Naive B cell (primary cell): Measurements from ENCODE around the gene RAD51B. TPM values are rescaled to one million over a fixed set of nuclear protein-coding genes. Genes with fewer than 3 reads are reported as not detected.

ENCODE experiments used
- ATAC-seq, 2 donors: fragments of 150-1000 bp; cut with Tn5 transposase; 2 replicates each; pipeline ENCODE4 v1.10.0; 2021; ENCODE audit warnings: low read depth in 2 of 2, mild to moderate bottlenecking in 2 of 2, moderate library complexity in 2 of 2
- DNase-seq: peaks from one replicate; pipeline ENCODE4 v3.0.0; 2022
- H3K27ac Mint-ChIP-seq, 6 donors: one replicate each; pipeline ENCODE4 v1.8.0; 2020 to 2022; ENCODE audit warnings: mild to moderate bottlenecking in 6 of 6, mixed read lengths in 6 of 6, moderate library complexity in 5 of 6, inconsistent platforms in 2 of 6
- H3K27me3 Mint-ChIP-seq, 3 donors: one replicate each; pipeline ENCODE4 v1.8.0; 2021 to 2022; ENCODE audit warnings: mixed read lengths in 3 of 3, mild to moderate bottlenecking in 1 of 3
- H3K36me3 Mint-ChIP-seq, 2 donors: one replicate each; pipeline ENCODE4 v1.8.0; 2020 to 2022; ENCODE audit warnings: mixed read lengths in 2 of 2, inconsistent platforms in 1 of 2, mild to moderate bottlenecking in 1 of 2
- H3K4me1 Mint-ChIP-seq, 3 donors: one replicate each; pipeline ENCODE4 v1.8.0; 2020 to 2022; ENCODE audit warnings: mixed read lengths in 3 of 3, inconsistent platforms in 1 of 3, mild to moderate bottlenecking in 1 of 3, moderate library complexity in 1 of 3
- H3K4me3 Mint-ChIP-seq, 8 donors: one replicate each; pipeline ENCODE4 v1.8.0; 2020 to 2022; ENCODE audit warnings: mild to moderate bottlenecking in 8 of 8, mixed read lengths in 8 of 8, moderate library complexity in 8 of 8, inconsistent platforms in 2 of 8
- H3K9me3 Mint-ChIP-seq, 7 donors: one replicate each; pipeline ENCODE4 v1.8.0; 2020 to 2022; ENCODE audit warnings: mixed read lengths in 7 of 7, mild to moderate bottlenecking in 5 of 7, inconsistent platforms in 2 of 7, moderate library complexity in 1 of 7
- polyA plus RNA-seq, 6 donors: library from polyadenylated mRNA; unstranded; fragments of 300-500 nt; fragmentation: Illumina TruSeq; gene quantifications; one replicate each; pipeline ENCODE4 v1.2.3, GENCODE V29; 2021; ENCODE audit warnings: low read depth in 6 of 6

RAD51B gene
- polyA plus RNA-seq, 6 donors from 2014 or later, result 27.4 to 37.2 (median 31.8) TPM

DNA sequence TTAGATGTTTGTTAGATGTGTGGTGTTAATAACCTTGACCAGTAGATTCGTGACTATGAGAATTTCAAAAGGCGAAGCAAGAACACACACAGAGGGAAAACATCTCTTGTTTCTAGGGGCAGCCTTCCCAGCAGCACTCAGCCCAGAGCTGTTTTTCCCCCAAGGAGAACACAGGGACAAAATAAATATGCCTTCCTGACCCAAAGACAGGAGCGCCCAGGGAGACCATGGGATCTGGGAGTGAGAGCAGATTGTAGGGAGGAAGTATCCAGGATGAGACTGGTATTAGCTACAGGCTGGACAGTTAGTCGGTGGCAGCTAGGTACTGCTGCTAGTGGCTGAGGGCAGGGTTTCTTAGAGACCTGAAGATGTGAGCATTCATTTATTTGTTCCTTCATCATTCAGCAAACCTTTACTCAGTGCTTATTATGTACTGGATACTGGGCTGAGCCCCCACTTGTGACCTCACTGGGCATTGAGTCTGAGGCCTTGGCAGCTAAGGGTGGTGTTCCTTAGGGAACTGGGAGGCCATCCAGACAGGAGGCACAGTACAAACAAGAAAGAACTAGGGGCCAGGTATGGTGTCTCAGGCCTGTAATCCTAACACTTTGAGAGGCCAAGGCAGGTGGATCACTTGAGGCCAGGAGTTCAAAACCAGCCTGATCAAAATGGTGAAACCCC is 503.5 kb downstream of the RAD51B start:
- peaks cover 0 to 4% of the 10 kb centered on the region in 2 donors for H3K36me3 Mint-ChIP-seq
- peak overlapping the region in 1 of 8 donors; percentile 44 for H3K4me3 Mint-ChIP-seq
- peak overlapping the region; percentile 2 to 76 (median 62) for H3K27ac Mint-ChIP-seq
- H3K9me3 Mint-ChIP-seq, result no peaks in the 10 kb centered on the region
- DNase-seq (no peak), ATAC-seq (no peak)
- H3K4me1 Mint-ChIP-seq, result peaks cover 60 to 83% (median 60%) of the 10 kb centered on the region in 3 donors
- no peaks in the 10 kb centered on the region for H3K27me3 Mint-ChIP-seq

DNA sequence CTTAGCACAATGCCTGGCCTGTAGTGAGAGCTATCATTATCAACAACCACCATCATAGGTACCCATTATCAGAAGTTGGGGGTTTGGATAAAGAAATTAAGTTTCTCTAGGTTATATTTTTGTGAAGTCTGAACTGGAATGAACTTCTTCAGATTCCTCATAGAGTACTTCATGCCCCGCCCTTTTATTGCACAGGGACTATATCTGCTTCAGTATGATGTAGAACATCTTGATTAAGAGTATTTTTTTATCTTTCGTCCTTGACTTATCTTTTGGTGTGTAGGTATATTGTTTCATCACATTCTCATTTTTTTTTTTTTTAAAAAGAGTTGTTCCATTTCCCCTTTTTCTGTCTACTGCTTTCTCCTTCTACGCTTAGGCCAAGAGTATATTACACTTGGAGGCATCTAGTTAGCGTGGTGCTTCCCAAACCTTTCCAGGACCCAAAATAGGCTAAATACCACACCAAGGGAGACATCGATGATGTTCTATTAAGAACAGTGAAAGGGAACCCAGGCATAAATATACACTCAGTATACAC is 505.8 kb downstream of the RAD51B start:
- H3K4me3 Mint-ChIP-seq, result peak overlapping the region in 6 of 8 donors; percentile 2 to 79 (median 21)
- DNase-seq (peak; percentile 40), ATAC-seq (peak; percentile 73 to 74)
- H3K9me3 Mint-ChIP-seq, result no peaks in the 10 kb centered on the region
- H3K27me3 Mint-ChIP-seq, result no peaks in the 10 kb centered on the region
- H3K27ac Mint-ChIP-seq, result peak overlapping the region; percentile 41 to 84 (median 70)
- H3K4me1 Mint-ChIP-seq, result peaks cover 52 to 68% (median 54%) of the 10 kb centered on the region in 3 donors
- no peaks in the 10 kb centered on the region for H3K36me3 Mint-ChIP-seq

DNA sequence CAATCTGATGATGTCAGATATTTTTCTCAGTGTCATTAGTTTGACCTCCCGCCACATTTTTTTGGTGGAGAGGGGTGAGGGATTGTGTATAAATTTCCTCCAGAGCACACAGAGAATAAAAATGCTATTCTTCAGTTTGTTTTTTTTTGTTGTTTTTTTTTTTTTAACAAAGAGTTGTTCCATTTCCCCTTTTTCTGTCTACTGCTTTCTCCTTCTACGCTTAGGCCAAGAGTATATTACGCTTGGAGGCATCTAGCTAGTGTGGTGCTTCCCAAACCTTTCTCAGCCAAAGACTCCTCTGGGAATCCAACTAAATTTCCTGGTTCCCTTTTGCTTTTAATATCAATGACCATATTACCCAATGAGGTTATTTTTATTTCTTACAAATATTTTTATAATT is 507.7 kb downstream of the RAD51B start:
- H3K27me3 Mint-ChIP-seq, result no peaks in the 10 kb centered on the region
- DNase-seq (peak; percentile 44), ATAC-seq (peak; percentile 80 to 82)
- peak overlapping the region; percentile 54 to 93 (median 73) for H3K27ac Mint-ChIP-seq
- peak overlapping the region in 6 of 8 donors; percentile 24 to 74 (median 66) for H3K4me3 Mint-ChIP-seq
- no peaks in the 10 kb centered on the region for H3K9me3 Mint-ChIP-seq
- no peaks in the 10 kb centered on the region for H3K36me3 Mint-ChIP-seq
- peaks cover 44 to 62% (median 54%) of the 10 kb centered on the region in 3 donors for H3K4me1 Mint-ChIP-seq

DNA sequence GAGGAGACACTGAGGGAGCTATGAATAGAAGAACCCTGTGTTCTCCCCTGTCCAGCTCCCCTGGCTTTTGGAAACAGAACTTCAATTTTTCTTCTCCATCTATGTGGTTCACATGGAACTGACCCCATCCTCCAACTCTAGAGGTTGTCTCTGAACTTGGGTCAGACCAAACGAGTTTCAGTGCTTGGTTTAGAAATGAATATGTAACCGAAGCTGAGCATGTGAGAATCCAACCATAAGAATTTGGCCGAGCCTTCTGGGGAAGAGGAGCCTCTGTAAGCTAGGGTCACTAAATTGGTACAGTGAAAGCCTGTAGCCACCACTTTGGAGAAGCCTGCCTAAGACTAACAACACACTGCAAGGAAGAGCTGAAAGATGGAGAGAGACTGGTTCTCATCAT is 508.9 kb downstream of the RAD51B start:
- H3K4me3 Mint-ChIP-seq, result no peak overlapping the region
- H3K27ac Mint-ChIP-seq, result peak overlapping the region in 3 of 6 donors; percentile 32 to 76 (median 44)
- no peak for ATAC-seq
- H3K4me1 Mint-ChIP-seq, result peaks cover 42 to 63% (median 62%) of the 10 kb centered on the region in 3 donors
- H3K36me3 Mint-ChIP-seq, result no peaks in the 10 kb centered on the region
- no peaks in the 10 kb centered on the region for H3K27me3 Mint-ChIP-seq
- DNase-seq, result no peak
- no peaks in the 10 kb centered on the region for H3K9me3 Mint-ChIP-seq

DNA sequence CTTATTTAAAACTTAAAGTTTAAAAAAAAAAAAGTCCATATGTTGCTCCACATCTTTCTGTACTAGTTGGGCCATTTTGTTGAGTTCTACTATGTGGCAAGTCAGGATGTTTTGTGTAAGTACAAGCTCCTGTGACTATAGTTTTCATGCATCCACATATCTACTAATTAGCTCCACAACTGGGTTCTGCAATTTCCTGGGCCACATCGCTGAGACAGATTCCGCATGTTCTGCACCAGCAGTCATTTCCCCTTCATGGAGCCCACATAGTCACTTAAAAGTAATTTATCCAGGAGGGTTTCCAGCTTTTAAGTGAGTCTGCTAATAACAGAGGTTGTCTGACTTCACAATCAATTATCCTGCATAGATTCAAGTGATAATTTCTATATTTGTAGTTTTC is 511.8 kb downstream of the RAD51B start:
- H3K27me3 Mint-ChIP-seq, result no peaks in the 10 kb centered on the region
- no peaks in the 10 kb centered on the region for H3K9me3 Mint-ChIP-seq
- H3K27ac Mint-ChIP-seq, result peak overlapping the region in 3 of 6 donors; percentile 10 to 87 (median 39)
- no peaks in the 10 kb centered on the region for H3K36me3 Mint-ChIP-seq
- DNase-seq (no peak), ATAC-seq (no peak)
- H3K4me1 Mint-ChIP-seq, result peaks cover 48 to 68% (median 58%) of the 10 kb centered on the region in 3 donors
- H3K4me3 Mint-ChIP-seq, result no peak overlapping the region

DNA sequence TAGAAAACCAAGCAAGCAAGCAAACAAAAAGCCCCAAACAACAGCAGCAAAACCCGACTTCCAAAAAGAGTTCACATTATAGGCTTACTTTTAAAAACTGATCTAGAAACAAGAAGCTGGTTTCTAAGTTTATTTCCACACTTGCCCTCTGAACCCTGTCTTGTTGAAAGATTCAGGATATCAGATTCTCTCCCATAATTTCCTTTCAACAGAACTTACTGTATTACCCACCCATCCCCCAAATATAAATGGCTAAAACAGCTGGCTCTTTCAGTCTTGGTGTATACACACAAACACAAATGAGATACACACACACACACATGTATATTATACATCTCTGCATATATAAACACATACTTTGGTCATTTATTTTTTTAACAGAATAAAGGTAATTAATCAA is 512.4 kb downstream of the RAD51B start:
- Mint-ChIP-seq H3K4me3 (no peak overlapping the region), H3K4me1 (peaks cover 44 to 67% (median 58%) of the 10 kb centered on the region in 3 donors), H3K27me3 (no peaks in the 10 kb centered on the region), H3K9me3 (no peaks in the 10 kb centered on the region), H3K27ac (peak overlapping the region in 4 of 6 donors; percentile 10 to 87 (median 16)), H3K36me3 (no peaks in the 10 kb centered on the region)
- DNase-seq, result no peak
- no peak for ATAC-seq

DNA sequence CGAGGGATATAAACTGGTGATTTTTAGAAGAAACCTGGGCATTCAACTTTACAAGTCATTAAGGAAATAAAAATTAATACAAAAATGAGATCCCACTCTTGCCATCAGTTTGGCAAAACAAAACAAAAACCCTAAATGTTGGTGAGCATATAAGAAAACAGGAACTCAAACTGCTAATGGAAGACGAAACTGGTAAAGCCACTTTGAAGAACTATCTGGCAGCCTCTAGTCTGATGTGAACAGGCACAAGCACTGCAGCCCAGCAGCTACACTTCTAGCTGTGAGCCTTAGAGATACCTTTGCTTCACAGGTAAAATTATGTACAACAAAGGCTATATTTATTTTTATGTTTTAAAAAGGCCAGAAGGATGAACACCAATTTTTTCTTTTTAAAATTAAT is 513.7 kb downstream of the RAD51B start:
- H3K27me3 Mint-ChIP-seq, result no peaks in the 10 kb centered on the region
- H3K9me3 Mint-ChIP-seq, result no peaks in the 10 kb centered on the region
- peak overlapping the region; percentile 56 to 90 (median 85) for H3K27ac Mint-ChIP-seq
- DNase-seq (peak; percentile 37), ATAC-seq (peak; percentile 89 to 97)
- no peaks in the 10 kb centered on the region for H3K36me3 Mint-ChIP-seq
- peak overlapping the region in 5 of 8 donors; percentile 3 to 57 (median 41) for H3K4me3 Mint-ChIP-seq
- peaks cover 52 to 69% (median 61%) of the 10 kb centered on the region in 3 donors for H3K4me1 Mint-ChIP-seq

DNA sequence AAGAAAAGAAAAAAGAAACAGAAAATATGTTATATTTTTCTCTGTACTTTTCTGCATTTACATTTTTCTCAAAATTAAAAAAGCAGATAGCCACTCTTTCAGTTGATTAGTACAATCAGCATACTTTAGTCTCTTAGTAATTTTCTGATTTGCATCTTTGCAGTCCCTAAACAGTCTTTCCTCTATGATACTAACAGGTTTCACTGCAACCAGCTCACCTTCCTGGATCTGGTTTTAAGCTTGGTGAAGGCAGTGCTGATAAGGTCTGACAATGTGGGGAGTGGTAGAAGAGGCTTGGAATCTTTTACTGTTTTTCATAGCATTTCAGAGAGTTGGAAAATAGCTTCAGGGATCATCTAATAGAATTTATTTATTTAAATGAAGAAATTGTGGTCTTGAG is 515.7 kb downstream of the RAD51B start:
- DNase-seq (no peak), ATAC-seq (no peak)
- Mint-ChIP-seq H3K27ac (peak overlapping the region in 4 of 6 donors; percentile 4 to 73 (median 31)), H3K4me3 (no peak overlapping the region), H3K9me3 (no peaks in the 10 kb centered on the region), H3K27me3 (no peaks in the 10 kb centered on the region), H3K4me1 (peaks cover 56 to 78% (median 74%) of the 10 kb centered on the region in 3 donors), H3K36me3 (peaks cover 0 to 3% of the 10 kb centered on the region in 2 donors)

DNA sequence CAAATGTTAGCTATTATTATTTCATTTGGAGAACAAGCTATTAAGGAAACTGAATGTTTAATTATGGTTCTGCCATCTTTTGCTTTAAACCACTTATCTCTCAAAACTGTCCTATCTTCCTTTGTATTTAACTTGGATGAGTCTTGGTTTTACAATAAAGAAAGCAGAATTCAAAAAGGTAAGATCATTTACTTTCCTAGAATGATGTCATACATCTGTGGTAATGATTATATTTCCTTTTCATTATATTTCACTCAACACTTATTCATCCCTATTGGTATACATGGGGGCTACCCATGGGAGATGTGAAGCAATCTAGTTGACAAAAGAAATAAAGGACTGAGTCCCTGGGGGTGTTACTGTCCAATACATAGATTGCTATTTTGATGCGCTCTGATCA is 516.6 kb downstream of the RAD51B start:
- Mint-ChIP-seq H3K27me3 (no peaks in the 10 kb centered on the region), H3K27ac (peak overlapping the region in 2 of 6 donors; percentile 30 to 56), H3K36me3 (peaks cover 0 to 3% of the 10 kb centered on the region in 2 donors), H3K4me1 (peaks cover 62 to 85% (median 82%) of the 10 kb centered on the region in 3 donors), H3K4me3 (no peak overlapping the region), H3K9me3 (no peaks in the 10 kb centered on the region)
- DNase-seq (no peak), ATAC-seq (no peak)

DNA sequence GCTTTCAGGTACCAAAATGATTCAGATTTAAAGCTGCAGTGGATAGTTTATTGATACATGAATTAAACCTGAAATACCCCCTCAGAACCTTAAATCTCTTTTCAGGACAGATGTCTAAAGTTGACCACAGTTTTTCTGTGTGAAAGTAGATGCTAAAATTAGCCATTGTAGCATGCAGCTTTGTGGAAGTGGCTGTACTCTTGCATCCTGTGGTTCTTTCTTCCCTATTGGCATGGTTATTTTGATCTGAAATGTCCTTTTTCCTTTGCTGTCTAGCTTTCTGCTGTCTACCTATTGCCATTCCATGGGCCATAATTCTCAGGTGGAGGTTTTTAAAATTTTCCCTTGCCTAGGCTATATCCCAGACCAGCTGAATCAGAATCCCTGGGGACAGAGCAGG is 517.7 kb downstream of the RAD51B start:
- peak overlapping the region in 2 of 8 donors; percentile 50 to 51 for H3K4me3 Mint-ChIP-seq
- H3K36me3 Mint-ChIP-seq, result peaks cover 0 to 3% of the 10 kb centered on the region in 2 donors
- peak overlapping the region in 4 of 6 donors; percentile 24 to 53 (median 50) for H3K27ac Mint-ChIP-seq
- peaks cover 69 to 89% (median 86%) of the 10 kb centered on the region in 3 donors for H3K4me1 Mint-ChIP-seq
- H3K9me3 Mint-ChIP-seq, result no peaks in the 10 kb centered on the region
- DNase-seq (no peak), ATAC-seq (no peak)
- H3K27me3 Mint-ChIP-seq, result no peaks in the 10 kb centered on the region

DNA sequence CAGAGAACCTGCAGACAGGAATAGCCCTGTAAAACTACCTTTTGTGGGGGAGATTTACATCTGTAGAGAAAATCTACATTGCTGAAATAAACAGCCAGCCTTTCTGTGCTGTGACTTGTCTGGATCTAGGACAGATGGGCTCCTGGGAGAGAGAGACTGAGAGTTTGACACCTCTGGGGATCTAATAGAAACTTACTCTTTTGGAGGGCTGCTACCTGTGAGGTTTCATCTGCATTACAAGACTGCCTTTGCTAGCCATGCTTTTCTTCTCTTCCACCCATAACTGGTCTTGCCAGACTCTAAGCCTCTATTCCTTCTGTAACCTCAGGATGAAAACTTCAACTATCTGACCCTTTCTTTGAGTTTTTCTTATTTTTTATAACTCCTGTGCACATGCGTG is 520.7 kb downstream of the RAD51B start:
- ATAC-seq (no peak), DNase-seq (no peak)
- H3K4me1 Mint-ChIP-seq, result peaks cover 52 to 87% (median 78%) of the 10 kb centered on the region in 3 donors
- H3K4me3 Mint-ChIP-seq, result peak overlapping the region in 1 of 8 donors; percentile 30
- H3K27me3 Mint-ChIP-seq, result no peaks in the 10 kb centered on the region
- peaks cover 6 to 8% of the 10 kb centered on the region in 2 donors for H3K36me3 Mint-ChIP-seq
- peak overlapping the region; percentile 6 to 81 (median 57) for H3K27ac Mint-ChIP-seq
- peaks cover 0 to 2% (median 0%) of the 10 kb centered on the region in 7 donors for H3K9me3 Mint-ChIP-seq

DNA sequence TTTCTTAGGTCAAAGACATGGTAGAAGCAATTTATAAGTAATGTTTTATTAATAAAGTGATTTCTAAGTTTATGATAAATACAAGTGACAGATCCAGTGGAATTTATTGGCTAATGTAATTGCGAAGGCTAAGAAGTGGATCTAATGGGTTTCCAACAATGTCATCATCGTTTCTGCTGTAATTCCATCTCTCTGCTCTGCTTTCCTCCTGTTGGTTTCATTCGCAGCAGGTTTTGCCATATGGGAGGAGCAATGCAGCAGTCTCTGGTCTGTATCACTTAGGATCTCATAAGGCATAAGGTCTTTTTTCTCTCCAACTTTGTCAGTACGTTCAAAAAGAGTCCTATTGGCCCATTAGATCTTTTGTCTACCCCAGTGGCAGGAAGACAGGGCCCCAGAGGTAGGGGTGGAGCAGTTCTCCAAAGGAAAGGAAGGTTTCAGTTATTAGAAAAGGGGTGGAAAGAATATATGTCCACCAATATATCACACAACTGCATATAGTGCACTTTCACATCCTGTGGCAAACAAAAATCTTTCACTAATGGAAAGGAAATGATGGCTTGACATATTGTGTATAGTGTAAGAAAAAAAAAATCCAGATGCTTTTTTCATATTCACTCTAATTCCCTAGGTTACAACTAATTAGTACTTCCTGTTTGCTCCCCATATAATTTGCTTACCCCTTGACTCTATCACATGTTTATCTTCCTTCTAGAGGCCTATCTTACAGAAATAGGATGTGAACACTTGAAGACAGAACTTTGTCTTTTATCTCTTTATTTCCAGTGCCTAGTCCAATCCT is 522.0 kb downstream of the RAD51B start:
- Mint-ChIP-seq H3K4me1 (peaks cover 48 to 84% (median 72%) of the 10 kb centered on the region in 3 donors), H3K4me3 (peak overlapping the region in 2 of 8 donors; percentile 7 to 22), H3K9me3 (peaks cover 0 to 2% (median 0%) of the 10 kb centered on the region in 7 donors), H3K27ac (peak overlapping the region in 5 of 6 donors; percentile 3 to 89 (median 70)), H3K36me3 (peaks cover 8 to 12% of the 10 kb centered on the region in 2 donors), H3K27me3 (no peaks in the 10 kb centered on the region)
- DNase-seq (no peak), ATAC-seq (peak; percentile 32 to 67)

DNA sequence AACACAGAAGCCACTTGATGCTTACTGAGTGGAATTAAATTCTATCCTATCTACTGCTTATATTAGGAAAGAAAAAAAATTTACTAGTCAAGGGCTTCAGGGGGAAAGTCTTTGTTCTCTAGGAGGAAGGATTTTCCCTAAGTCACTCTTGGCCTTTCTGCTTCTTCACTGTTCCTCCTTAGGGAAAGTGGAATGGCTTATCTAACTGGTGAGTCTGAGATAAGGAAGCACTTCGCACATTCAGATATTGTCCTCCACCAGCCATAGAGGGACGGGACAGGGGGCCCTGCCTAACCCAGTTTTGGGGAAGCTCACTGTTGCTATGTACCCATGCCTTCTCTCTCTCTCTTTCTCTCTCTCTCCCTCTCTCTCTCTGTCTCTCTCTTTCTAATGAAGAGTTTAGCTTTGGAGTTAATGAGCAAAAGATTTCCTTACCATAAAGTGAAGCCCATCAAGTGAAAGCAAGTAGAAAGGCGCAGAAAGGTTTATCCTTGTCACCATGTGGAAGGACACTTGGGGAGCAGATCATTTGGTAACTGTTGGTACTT is 522.7 kb downstream of the RAD51B start:
- peak in 1 of 2 donors; percentile 37 for ATAC-seq
- Mint-ChIP-seq H3K4me1 (peaks cover 50 to 84% (median 73%) of the 10 kb centered on the region in 3 donors), H3K36me3 (peaks cover 8 to 17% of the 10 kb centered on the region in 2 donors), H3K27me3 (no peaks in the 10 kb centered on the region), H3K9me3 (peaks cover 0 to 5% (median 0%) of the 10 kb centered on the region in 7 donors), H3K4me3 (peak overlapping the region in 3 of 8 donors; percentile 13 to 31 (median 29)), H3K27ac (peak overlapping the region in 2 of 6 donors; percentile 44 to 70)
- no peak for DNase-seq
